GM19193 (cell line): ENCODE measurements around the gene RNASEL.

ENCODE experiments used
- POLR2A ChIP-seq: IDR thresholded peaks from 4 replicates; pipeline ENCODE4 v1.6.1; 2011; ENCODE audit not compliant: insufficient read depth, insufficient read length; ENCODE audit errors: extremely low read depth

The RNASEL gene, protein sequence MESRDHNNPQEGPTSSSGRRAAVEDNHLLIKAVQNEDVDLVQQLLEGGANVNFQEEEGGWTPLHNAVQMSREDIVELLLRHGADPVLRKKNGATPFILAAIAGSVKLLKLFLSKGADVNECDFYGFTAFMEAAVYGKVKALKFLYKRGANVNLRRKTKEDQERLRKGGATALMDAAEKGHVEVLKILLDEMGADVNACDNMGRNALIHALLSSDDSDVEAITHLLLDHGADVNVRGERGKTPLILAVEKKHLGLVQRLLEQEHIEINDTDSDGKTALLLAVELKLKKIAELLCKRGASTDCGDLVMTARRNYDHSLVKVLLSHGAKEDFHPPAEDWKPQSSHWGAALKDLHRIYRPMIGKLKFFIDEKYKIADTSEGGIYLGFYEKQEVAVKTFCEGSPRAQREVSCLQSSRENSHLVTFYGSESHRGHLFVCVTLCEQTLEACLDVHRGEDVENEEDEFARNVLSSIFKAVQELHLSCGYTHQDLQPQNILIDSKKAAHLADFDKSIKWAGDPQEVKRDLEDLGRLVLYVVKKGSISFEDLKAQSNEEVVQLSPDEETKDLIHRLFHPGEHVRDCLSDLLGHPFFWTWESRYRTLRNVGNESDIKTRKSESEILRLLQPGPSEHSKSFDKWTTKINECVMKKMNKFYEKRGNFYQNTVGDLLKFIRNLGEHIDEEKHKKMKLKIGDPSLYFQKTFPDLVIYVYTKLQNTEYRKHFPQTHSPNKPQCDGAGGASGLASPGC

GRCh38 chr1:182588500-182589396, at the start of gene RNASEL:
Gene RNASEL, minus strand, starts transcription at chr1:182589256. Its CDS starts 2,450 bp downstream, at chr1:182586806.
- peak; percentile 55 for TF ChIP-seq POLR2A

DNA sequence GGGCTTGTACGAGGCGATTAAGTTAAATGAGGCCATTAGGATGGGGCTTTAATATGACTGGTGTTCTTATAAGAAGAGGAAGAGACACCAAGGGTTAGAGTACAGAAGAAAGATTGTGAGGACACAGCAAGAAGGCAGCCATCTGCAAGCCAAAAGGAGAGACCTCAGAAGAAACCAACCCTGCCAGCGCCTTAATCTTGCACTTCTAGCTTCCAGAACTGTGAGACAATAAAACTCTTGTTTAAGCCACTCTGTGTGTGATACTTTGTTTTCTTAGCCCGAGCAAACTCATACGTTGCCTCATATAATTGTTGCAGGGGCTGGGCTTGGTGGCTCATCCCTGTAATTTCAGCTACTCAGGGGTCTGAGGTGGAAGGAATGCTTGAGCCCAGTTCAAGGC, 48.7 kb upstream of the RNASEL start:
- no peak for TF ChIP-seq POLR2A

GRCh38 chr1:182635871-182636270, 46.8 kb upstream of the RNASEL start:
- TF ChIP-seq POLR2A = no peak

DNA sequence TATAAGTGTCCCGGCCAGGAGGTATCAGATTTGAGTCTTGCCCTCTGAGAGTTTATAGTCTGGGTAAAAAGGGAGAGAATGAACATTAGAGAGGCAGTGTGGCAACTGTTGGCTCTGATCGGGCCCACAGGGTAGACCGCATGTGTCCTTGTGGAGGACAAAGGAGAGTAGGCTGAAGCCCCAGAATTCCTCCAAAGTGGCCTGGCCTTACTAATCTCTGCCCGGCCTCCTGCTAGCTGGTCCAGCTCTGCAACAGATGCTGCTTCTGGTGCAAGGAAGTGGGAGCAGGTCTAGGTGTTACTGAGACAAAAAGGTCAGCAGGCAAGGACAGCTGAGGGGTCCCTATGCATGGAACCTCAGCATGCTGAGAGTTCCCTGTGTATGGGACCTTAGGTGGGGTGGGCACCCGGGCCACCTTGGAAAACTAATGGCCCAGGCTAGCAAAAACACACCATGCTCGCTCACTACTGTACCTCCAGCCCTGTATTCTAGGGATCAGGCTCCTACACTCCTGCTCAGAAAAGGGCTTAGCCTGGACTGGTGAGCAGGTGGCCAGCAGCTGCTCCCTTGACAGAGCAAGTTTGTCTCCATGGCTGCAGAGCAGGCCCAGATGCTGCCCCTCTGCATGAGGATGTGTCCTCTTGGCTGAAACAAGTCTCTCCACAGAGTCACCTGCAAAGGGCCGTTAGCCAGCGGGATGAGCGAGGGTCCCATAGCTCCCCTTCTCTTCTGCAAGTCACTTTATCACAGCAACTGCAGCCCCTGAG, 45.4 kb upstream of the RNASEL start:
- no peak for TF ChIP-seq POLR2A

DNA sequence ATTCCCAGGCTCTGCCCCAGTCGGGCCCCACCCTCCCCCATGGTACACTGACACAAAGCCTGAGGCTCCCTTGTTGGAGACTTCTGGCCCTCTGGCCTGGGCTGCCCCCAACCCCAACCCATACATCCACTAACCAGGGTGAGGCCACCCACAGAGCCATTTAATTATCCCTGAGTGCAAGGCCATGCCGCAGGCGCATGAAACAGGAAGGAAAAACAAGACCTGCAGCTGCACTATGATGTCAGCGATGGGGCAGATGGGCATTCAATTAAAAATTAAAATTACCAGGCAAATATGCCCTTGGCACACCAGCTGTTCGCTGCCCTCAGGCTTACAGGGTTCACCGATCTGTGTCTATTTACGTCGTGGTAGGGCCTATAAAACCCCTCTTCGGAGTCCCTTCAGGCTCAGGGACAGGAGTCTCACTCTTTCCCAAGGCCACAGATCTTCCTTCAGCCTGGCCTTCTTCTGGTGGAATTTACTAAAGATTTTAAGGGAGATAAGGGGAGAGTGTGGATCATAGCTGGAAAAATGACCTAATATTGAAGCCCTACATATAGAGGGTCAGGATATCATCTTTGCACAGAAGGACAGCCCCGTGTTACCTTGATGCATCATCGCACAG, 44.7 kb upstream of the RNASEL start:
- TF ChIP-seq POLR2A = no peak

DNA sequence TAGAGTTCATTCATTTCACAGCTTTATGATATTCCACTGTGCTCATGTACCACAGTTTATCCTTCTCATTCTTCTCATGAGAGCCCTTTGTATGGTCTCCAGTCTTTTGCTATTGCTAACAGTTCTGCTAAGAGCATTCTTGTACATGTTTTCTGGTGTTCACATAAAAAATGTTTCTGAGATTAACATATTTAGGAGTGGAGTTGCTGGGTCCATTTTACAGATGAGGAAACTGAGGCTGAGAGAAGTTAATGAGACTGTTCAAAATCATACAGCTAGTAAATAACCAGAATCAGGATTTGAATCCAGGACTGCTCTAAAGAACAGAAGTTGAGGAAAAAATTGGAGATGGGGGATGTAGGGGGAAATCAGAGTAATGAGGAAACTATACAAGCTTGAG, 44.0 kb upstream of the RNASEL start:
- no peak for TF ChIP-seq POLR2A

GRCh38 chr1:182631954-182632353, 42.9 kb upstream of the RNASEL start:
- TF ChIP-seq POLR2A = no peak

DNA sequence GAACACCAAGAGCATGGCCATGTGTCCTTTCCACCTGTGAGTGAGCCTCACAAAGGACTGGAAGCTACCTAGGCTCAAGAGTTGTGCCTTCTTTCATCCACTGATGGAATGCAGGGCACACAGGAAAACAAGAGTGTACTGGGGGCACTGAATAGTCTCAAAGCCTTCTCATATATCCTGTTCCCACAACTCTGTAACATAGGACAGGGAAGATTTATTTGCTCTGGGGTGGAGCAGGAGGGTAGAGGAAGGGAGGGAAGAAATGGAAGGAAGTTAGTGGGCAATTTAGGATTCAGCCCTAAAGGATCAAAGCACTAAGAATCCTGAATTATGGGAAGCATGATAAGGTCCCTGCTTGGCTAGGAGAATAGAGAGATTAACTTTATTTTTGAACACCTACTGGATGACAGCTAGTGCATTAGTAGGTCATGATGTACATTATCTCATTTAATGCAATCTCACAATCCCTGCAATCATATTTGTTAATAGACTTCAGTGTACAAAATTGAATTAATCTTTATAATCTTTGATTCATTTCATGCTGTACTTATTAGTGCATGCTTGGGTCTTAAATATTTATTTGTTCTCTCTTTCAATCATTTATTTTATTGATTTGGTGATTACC, 42.1 kb upstream of the RNASEL start:
- no peak for TF ChIP-seq POLR2A

GRCh38 chr1:182630586-182630985, 41.5 kb upstream of the RNASEL start:
- TF ChIP-seq POLR2A = no peak

- TF ChIP-seq POLR2A = no peak
Measured at GRCh38 chr1:182629499-182630096, 40.5 kb upstream of the RNASEL start.

- no peak for TF ChIP-seq POLR2A
Measured at GRCh38 chr1:182629080-182629479, 40.0 kb upstream of the RNASEL start.

DNA sequence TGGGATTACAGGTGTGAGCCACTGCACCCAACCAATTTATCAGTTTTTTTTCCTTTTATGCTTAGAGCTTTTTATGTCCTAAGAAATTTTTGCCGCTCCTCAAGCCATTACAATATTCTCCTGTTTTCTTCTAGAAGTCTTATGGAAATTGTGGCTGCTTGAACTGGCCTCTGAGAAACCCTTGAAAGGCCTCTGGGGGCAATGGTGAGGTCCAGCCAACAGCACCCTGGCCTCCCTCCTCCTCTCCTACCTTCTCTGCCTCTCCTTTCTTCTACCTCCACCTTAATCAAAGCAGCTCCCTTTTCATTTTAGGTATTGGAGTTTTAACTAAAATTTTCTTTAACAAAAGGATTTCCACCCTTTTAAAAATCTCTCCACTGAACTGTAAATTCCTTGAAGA, 39.6 kb upstream of the RNASEL start:
- TF ChIP-seq POLR2A = no peak

DNA sequence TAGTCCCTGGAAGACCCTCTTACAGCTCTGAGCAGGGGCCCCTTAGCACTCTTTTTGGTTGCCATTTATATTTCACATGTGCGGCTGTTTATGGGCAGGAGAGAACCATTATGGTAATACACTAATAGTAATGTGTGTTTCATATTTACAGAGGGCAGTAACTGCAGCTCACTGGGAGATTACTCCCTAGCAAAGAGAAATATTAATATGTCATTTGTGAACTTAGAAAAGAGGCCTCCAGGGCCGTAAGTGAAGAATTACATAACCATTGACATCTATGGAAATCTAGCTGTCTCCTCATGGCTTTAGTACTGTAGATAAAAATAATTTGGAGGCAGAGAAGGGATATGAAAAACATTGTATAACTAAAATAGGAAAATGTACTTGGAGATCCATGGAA, 38.6 kb upstream of the RNASEL start:
- TF ChIP-seq POLR2A = no peak
